Measurements from ENCODE around the gene UBE2A.
A peak's percentile ranks its signal among the peaks of the same experiment; 100 is the strongest.

Gene UBE2A

DNA sequence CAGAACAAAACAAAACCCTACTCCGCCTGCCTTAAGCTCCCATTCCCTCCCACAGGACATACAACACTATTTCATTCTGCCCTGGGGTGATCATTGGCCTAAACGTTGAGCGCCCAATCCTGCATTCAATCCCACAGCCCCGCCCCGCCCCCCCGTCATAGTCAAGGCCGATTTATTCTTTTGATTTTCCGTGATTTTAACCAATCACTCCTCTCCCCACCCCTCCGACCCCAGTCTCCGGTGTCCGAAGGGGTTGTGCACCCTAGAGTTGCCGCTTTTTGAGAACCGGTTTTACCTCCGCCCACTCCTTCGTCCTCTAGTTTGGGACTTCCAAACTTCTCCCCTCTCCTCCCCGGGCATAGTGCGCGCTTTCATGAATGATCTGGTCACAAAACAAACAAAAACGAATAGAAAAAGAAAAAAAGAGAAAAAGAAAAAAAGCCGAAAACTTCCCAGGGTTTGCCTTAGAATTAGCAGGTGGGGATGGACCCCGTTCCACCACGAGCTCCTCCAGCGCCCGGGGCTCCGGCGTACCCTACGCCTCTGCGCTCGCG is 446 bp upstream of the UBE2A start:
- Histone ChIP-seq H3K4me1 (ENCODE audit: insufficient read depth, low read length) (no peaks in the 10 kb centered on the region), H3K27ac (ENCODE audit: low read depth, low read length) (no peak overlapping the region), H3K9ac (ENCODE audit: low read depth, low read length) (peak overlapping the region; percentile 53; the same call in 1 of the 2 replicates), H3K9me3 (ENCODE audit: insufficient read depth, low read depth, low read length) (no peaks in the 10 kb centered on the region), H3K27me3 (ENCODE audit: insufficient read depth, low read length) (no peaks in the 10 kb centered on the region), H3K4me3 (ENCODE audit: low read length) (peak overlapping the region; percentile 82), H3K36me3 (ENCODE audit: insufficient read depth, low read length) (peaks cover 14% of the 10 kb centered on the region; the same call in 1 of the 2 replicates)
- 1% methylated on average over 27 of the region's 30 CpGs for WGBS

DNA sequence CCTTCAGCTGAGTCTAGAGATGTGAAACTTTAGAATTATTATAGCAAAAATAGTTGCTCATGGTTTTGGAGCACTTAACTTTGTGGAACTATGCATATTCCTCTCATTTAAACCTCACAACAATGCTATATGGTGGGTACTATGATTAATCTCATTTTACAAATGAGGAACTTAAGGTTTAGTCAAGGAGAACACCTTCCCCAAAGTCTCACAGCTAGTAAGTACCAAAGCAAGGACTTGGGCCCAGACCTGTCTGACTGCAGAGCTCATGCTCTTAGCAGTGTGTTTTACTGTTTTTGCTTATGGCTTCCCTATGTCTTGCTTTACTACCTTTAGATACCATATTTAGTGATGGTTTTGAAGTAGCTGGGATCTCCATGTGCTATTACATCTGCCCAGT is 5.1 kb downstream of the UBE2A start:
- Histone ChIP-seq H3K27ac (ENCODE audit: low read depth, low read length) (no peak overlapping the region), H3K9ac (ENCODE audit: low read depth, low read length) (no peak overlapping the region), H3K27me3 (ENCODE audit: insufficient read depth, low read length) (no peaks in the 10 kb centered on the region), H3K4me1 (ENCODE audit: insufficient read depth, low read length) (no peaks in the 10 kb centered on the region), H3K9me3 (ENCODE audit: insufficient read depth, low read depth, low read length) (no peaks in the 10 kb centered on the region), H3K4me3 (ENCODE audit: low read length) (no peak overlapping the region), H3K36me3 (ENCODE audit: insufficient read depth, low read length) (peaks cover 22% of the 10 kb centered on the region; the same call in 1 of the 2 replicates)

- H3K27ac ChIP-seq (ENCODE audit: low read depth, low read length): no peak overlapping the region
- H3K27me3 ChIP-seq (ENCODE audit: insufficient read depth, low read length): no peaks in the 10 kb centered on the region
- H3K4me3 ChIP-seq (ENCODE audit: low read length): no peak overlapping the region
- no peak overlapping the region for H3K9ac ChIP-seq (ENCODE audit: low read depth, low read length)
- no peaks in the 10 kb centered on the region for H3K4me1 ChIP-seq (ENCODE audit: insufficient read depth, low read length)
- peaks cover 12% of the 10 kb centered on the region; the same call in 1 of the 2 replicates for H3K36me3 ChIP-seq (ENCODE audit: insufficient read depth, low read length)
- H3K9me3 ChIP-seq (ENCODE audit: insufficient read depth, low read depth, low read length): no peaks in the 10 kb centered on the region
- 87% methylated on average over 2 of the region's 2 CpGs for WGBS
These were observed 9.2 kb downstream of the UBE2A start for GRCh38 chrX:119583431-119584059.

DNA sequence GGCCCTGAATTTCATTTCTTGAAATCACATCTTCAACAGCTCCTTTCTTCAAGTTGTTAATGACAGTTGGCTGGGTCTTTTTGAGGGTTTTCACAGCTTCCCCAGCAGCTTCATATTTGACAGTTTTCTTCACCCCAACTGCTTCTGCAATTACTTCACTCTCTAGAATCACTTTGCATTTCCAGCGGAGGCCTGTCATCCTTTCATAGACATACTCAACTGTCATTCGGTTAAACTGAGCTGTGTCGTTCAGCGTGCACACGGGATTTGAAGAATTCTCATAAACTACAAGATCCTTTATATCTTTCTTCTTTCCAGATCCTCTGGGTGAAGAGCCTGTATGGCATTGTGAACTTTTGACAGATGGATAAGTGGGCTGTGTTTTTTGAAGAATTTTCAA is 15.4 kb downstream of the UBE2A start:
- WGBS: 93% methylated on average over 5 of the region's 5 CpGs
- Histone ChIP-seq H3K4me1 (ENCODE audit: insufficient read depth, low read length) (no peaks in the 10 kb centered on the region), H3K9ac (ENCODE audit: low read depth, low read length) (no peak overlapping the region), H3K36me3 (ENCODE audit: insufficient read depth, low read length) (peaks cover 48% of the 10 kb centered on the region), H3K27ac (ENCODE audit: low read depth, low read length) (no peak overlapping the region), H3K27me3 (ENCODE audit: insufficient read depth, low read length) (no peaks in the 10 kb centered on the region), H3K9me3 (ENCODE audit: insufficient read depth, low read depth, low read length) (no peaks in the 10 kb centered on the region), H3K4me3 (ENCODE audit: low read length) (no peak overlapping the region)

DNA sequence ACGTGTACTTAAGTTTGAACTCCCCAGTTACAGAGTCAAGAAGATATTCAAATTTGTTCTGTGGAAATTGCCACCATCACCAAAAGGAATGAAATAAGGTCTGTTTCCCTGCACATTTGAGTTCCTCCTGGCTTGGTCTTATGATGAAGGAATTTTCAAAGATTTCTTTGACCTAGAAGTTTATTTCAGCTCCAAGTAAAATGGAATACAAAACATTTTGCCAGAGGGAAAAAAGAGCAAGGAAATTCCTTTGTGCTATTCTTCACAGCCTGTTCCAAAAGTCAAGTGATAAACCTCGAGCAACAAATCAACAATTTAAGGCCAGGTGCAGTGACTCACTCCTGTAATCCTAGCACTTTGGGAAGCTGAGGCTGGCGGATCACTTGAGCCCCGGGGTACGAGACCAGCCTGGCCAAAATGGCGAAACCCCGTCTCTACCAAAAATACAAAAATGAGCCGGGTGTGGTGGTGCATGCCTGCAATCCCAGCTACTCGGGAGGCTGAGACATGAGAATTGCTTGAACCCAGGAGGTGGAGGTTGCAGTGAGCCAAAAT is 28.4 kb downstream of the UBE2A start:
- H3K4me1 ChIP-seq (ENCODE audit: insufficient read depth, low read length): no peaks in the 10 kb centered on the region
- WGBS: 87% methylated on average over 9 of the region's 9 CpGs
- H3K36me3 ChIP-seq (ENCODE audit: insufficient read depth, low read length): no peaks in the 10 kb centered on the region; the same call in 1 of the 2 replicates
- H3K9me3 ChIP-seq (ENCODE audit: insufficient read depth, low read depth, low read length): no peaks in the 10 kb centered on the region
- no peak overlapping the region for H3K27ac ChIP-seq (ENCODE audit: low read depth, low read length)
- no peak overlapping the region for H3K4me3 ChIP-seq (ENCODE audit: low read length)
- no peak overlapping the region for H3K9ac ChIP-seq (ENCODE audit: low read depth, low read length)
- H3K27me3 ChIP-seq (ENCODE audit: insufficient read depth, low read length): peaks cover 21% of the 10 kb centered on the region

GRCh38 chrX:119604766-119605463 is 30.6 kb downstream of the UBE2A start:
- 19% methylated on average over 15 of the region's 17 CpGs for WGBS
- H3K4me1 ChIP-seq (ENCODE audit: insufficient read depth, low read length): no peaks in the 10 kb centered on the region
- no peaks in the 10 kb centered on the region for H3K9me3 ChIP-seq (ENCODE audit: insufficient read depth, low read depth, low read length)
- peaks cover 27% of the 10 kb centered on the region for H3K27me3 ChIP-seq (ENCODE audit: insufficient read depth, low read length)
- H3K9ac ChIP-seq (ENCODE audit: low read depth, low read length): peak overlapping the region; percentile 50; the same call in 1 of the 2 replicates
- no peak overlapping the region for H3K27ac ChIP-seq (ENCODE audit: low read depth, low read length)
- no peaks in the 10 kb centered on the region; the same call in 1 of the 2 replicates for H3K36me3 ChIP-seq (ENCODE audit: insufficient read depth, low read length)
- peak overlapping the region; percentile 96 for H3K4me3 ChIP-seq (ENCODE audit: low read length)

GRCh38 chrX:119605464-119606279 is 31.3 kb downstream of the UBE2A start:
- WGBS: 1% methylated on average over 68 of the region's 68 CpGs

GRCh38 chrX:119606280-119607017 is 32.1 kb downstream of the UBE2A start, which contains the start of gene NKRF:
TSS of gene NKRF (minus strand) at chrX:119606424.
- H3K9me3 ChIP-seq (ENCODE audit: insufficient read depth, low read depth, low read length): no peaks in the 10 kb centered on the region
- H3K27ac ChIP-seq (ENCODE audit: low read depth, low read length): peak within 1 kb of the TSS; percentile 65; the same call in 1 of the 2 replicates
- peak within 1 kb of the TSS; percentile 96 for H3K4me3 ChIP-seq (ENCODE audit: low read length)
- H3K4me1 ChIP-seq (ENCODE audit: insufficient read depth, low read length): no peaks in the 10 kb centered on the region
- H3K27me3 ChIP-seq (ENCODE audit: insufficient read depth, low read length): peaks cover 27% of the 10 kb centered on the region
- peak within 1 kb of the TSS; percentile 95 for H3K9ac ChIP-seq (ENCODE audit: low read depth, low read length)
- WGBS: 15% methylated on average over 45 of the region's 46 CpGs
- H3K36me3 ChIP-seq (ENCODE audit: insufficient read depth, low read length): no peaks in the 10 kb centered on the region; the same call in 1 of the 2 replicates

More at GRCh38 chrX:119605464-119606279, 31.3 kb downstream of the UBE2A start:
- Histone ChIP-seq H3K27me3 (ENCODE audit: insufficient read depth, low read length) (peaks cover 27% of the 10 kb centered on the region), H3K9me3 (ENCODE audit: insufficient read depth, low read depth, low read length) (no peaks in the 10 kb centered on the region), H3K36me3 (ENCODE audit: insufficient read depth, low read length) (no peaks in the 10 kb centered on the region; the same call in 1 of the 2 replicates), H3K9ac (ENCODE audit: low read depth, low read length) (peak overlapping the region; percentile 95), H3K4me1 (ENCODE audit: insufficient read depth, low read length) (no peaks in the 10 kb centered on the region), H3K4me3 (ENCODE audit: low read length) (peak overlapping the region; percentile 96), H3K27ac (ENCODE audit: low read depth, low read length) (peak overlapping the region; percentile 65; the same call in 1 of the 2 replicates)

DNA sequence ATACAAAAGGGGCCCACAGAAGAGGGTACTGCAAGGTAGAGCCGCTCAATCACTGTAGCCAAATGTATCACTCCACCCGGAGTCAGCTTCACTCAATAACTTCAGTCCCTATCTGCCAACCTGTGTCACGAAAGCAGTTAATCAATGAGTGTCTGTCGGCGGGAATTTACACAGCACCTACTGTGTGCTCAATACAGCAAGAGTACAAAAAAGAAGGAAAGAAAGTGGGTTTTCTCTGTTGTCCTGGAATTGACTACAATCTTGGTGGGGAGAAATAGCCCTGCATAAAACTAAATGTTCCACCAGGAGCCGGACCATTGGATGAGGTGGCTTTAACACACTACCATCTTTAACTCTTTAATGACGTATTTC is 32.6 kb downstream of the UBE2A start:
- Histone ChIP-seq H3K4me3 (ENCODE audit: low read length) (peak overlapping the region; percentile 96; the same call in 1 of the 2 replicates), H3K9me3 (ENCODE audit: insufficient read depth, low read depth, low read length) (no peaks in the 10 kb centered on the region), H3K4me1 (ENCODE audit: insufficient read depth, low read length) (no peaks in the 10 kb centered on the region), H3K9ac (ENCODE audit: low read depth, low read length) (no peak overlapping the region), H3K27me3 (ENCODE audit: insufficient read depth, low read length) (peaks cover 27% of the 10 kb centered on the region), H3K27ac (ENCODE audit: low read depth, low read length) (no peak overlapping the region), H3K36me3 (ENCODE audit: insufficient read depth, low read length) (no peaks in the 10 kb centered on the region; the same call in 1 of the 2 replicates)
- 80% methylated on average over 3 of the region's 7 CpGs for WGBS

- H3K27me3 ChIP-seq (ENCODE audit: insufficient read depth, low read length): no peaks in the 10 kb centered on the region
- 95% methylated on average over 13 of the region's 13 CpGs for WGBS
- no peaks in the 10 kb centered on the region for H3K9me3 ChIP-seq (ENCODE audit: insufficient read depth, low read depth, low read length)
- H3K4me3 ChIP-seq (ENCODE audit: low read length): no peak overlapping the region
- no peak overlapping the region for H3K27ac ChIP-seq (ENCODE audit: low read depth, low read length)
- H3K9ac ChIP-seq (ENCODE audit: low read depth, low read length): no peak overlapping the region
- H3K4me1 ChIP-seq (ENCODE audit: insufficient read depth, low read length): peaks cover 17% of the 10 kb centered on the region
- no peaks in the 10 kb centered on the region for H3K36me3 ChIP-seq (ENCODE audit: insufficient read depth, low read length)
These were observed 40.4 kb downstream of the UBE2A start for GRCh38 chrX:119614776-119615175.

Measured in HUES64 (cell line).